ENCODE measurements around the gene DYRK1A. TPM values are rescaled to one million over a fixed set of nuclear protein-coding genes. Genes with fewer than 3 reads are reported as not detected.

The DYRK1A gene
- total and polyA plus RNA-seq, 2 of the 13 experiments (the other 11 are each of a cell fraction or from before 2014, with no cell fraction given): 24.6 to 34.2 TPM

DNA sequence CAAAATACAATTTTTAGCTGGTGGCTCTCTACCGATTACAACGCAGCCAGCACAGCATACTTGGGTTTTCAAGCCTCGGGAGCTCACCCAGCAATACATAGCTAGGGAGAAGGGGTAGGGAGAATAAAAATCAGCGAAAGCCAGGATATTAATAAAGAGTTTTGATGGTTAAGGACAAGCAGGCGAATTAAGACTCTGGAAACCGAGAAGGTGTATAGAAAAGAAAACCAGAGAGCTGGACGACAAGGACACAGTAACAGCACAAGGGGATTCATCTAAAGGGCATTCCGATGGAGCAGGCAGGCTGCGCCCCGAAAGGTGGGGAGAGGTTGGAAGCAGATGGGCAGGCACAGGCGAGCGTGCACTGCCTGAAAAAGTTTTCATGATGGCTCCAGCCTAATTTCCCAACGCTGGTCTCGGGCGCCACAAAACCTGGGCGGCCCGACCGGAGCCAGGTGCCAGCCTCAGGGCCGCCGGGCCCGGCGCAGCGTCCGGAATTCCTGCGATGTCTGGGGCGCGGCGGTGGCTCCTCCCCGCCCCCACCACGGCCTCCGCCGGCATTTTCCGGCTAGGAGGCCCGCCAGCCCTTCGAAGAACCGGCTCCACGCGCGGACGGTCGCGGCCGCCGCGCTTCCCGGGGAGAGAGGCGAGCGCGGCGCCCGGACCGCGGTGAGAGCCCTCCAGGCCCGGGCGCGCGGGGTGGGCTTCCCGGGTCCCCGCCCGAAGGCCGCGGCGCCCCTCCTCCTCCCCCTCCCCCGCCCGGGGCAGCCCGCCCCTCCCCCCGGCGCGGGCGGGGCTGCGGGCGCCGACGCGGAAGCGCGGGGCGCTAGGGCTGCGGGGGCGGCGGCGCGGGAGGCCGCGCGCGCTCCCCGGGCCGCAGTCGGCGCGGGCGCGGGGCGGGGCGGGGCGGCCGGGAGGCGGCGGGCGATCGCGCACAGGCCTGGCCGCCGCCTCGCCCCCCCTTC is 774 bp upstream of the DYRK1A start (continued):
- TF ChIP-seq E2F1 (CRISPR knock-in tag; IDR thresholded peaks at IDR 0.05): no peak
- TF ChIP-seq GATA4 (IDR thresholded peaks at IDR 0.05; ENCODE audit: borderline replicate concordance, low read depth): no peak
- 0 out of 2 replicates have a peak, but pooled peaks have one; percentile 32 for TF ChIP-seq KMT2B (CRISPR knock-in tag; IDR thresholded peaks at IDR 0.05)
- TF ChIP-seq ZNF607 (CRISPR knock-in tag; IDR thresholded peaks at IDR 0.05; ENCODE audit: borderline replicate concordance): no peak
- TF ChIP-seq HIVEP1 (CRISPR knock-in tag; IDR thresholded peaks at IDR 0.05): no peak
- TF ChIP-seq SIN3B (IDR thresholded peaks at IDR 0.05; ENCODE audit: low read length): no peak
- no peak for TF ChIP-seq ATM (IDR thresholded peaks at IDR 0.05; ENCODE audit: borderline replicate concordance)
- TF ChIP-seq NFKB2 (CRISPR knock-in tag; IDR thresholded peaks at IDR 0.05; ENCODE audit: borderline replicate concordance): peak; percentile 77; the same call in 1 of the 2 replicates
- peak; percentile 64 for TF ChIP-seq SAP130 (CRISPR knock-in tag; IDR thresholded peaks at IDR 0.05; ENCODE audit: low read depth)
- TF ChIP-seq RFX3 (CRISPR knock-in tag; IDR thresholded peaks at IDR 0.05): no peak
- TF ChIP-seq TBP (CRISPR knock-in tag; IDR thresholded peaks at IDR 0.05): no peak
- no peak for TF ChIP-seq CENPT (CRISPR knock-in tag; IDR thresholded peaks at IDR 0.05; ENCODE audit: low read depth)
- TF ChIP-seq KMT2A (CRISPR knock-in tag; IDR thresholded peaks at IDR 0.05): peak; percentile 52; the same call in 1 of the 2 replicates
- TF ChIP-seq ZNF782 (CRISPR knock-in tag; IDR thresholded peaks at IDR 0.05; ENCODE audit: borderline replicate concordance): no peak
- TF ChIP-seq, protein P1, sequence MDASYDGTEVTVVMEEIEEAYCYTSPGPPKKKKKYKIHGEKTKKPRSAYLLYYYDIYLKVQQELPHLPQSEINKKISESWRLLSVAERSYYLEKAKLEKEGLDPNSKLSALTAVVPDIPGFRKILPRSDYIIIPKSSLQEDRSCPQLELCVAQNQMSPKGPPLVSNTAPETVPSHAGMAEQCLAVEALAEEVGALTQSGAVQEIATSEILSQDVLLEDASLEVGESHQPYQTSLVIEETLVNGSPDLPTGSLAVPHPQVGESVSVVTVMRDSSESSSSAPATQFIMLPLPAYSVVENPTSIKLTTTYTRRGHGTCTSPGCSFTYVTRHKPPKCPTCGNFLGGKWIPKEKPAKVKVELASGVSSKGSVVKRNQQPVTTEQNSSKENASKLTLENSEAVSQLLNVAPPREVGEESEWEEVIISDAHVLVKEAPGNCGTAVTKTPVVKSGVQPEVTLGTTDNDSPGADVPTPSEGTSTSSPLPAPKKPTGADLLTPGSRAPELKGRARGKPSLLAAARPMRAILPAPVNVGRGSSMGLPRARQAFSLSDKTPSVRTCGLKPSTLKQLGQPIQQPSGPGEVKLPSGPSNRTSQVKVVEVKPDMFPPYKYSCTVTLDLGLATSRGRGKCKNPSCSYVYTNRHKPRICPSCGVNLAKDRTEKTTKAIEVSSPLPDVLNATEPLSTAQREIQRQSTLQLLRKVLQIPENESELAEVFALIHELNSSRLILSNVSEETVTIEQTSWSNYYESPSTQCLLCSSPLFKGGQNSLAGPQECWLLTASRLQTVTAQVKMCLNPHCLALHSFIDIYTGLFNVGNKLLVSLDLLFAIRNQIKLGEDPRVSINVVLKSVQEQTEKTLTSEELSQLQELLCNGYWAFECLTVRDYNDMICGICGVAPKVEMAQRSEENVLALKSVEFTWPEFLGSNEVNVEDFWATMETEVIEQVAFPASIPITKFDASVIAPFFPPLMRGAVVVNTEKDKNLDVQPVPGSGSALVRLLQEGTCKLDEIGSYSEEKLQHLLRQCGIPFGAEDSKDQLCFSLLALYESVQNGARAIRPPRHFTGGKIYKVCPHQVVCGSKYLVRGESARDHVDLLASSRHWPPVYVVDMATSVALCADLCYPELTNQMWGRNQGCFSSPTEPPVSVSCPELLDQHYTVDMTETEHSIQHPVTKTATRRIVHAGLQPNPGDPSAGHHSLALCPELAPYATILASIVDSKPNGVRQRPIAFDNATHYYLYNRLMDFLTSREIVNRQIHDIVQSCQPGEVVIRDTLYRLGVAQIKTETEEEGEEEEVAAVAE (CRISPR knock-in tag; IDR thresholded peaks at IDR 0.05; ENCODE audit: borderline replicate concordance): no peak
- TF ChIP-seq, protein P2, sequence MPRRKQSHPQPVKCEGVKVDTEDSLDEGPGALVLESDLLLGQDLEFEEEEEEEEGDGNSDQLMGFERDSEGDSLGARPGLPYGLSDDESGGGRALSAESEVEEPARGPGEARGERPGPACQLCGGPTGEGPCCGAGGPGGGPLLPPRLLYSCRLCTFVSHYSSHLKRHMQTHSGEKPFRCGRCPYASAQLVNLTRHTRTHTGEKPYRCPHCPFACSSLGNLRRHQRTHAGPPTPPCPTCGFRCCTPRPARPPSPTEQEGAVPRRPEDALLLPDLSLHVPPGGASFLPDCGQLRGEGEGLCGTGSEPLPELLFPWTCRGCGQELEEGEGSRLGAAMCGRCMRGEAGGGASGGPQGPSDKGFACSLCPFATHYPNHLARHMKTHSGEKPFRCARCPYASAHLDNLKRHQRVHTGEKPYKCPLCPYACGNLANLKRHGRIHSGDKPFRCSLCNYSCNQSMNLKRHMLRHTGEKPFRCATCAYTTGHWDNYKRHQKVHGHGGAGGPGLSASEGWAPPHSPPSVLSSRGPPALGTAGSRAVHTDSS (CRISPR knock-in tag; conservative IDR thresholded peaks at IDR 0.05): no peak
- TF ChIP-seq ZNF780A (CRISPR knock-in tag; IDR thresholded peaks at IDR 0.05): no peak
- TF ChIP-seq IKZF4 (CRISPR knock-in tag; IDR thresholded peaks at IDR 0.05; ENCODE audit: borderline replicate concordance, low read depth, not compliant biosample characterization): no peak
- TF ChIP-seq GATAD2A (CRISPR knock-in tag; IDR thresholded peaks at IDR 0.05): 0 out of 2 replicates have a peak, but pooled peaks have one; percentile 12
- TF ChIP-seq ZNF720 (CRISPR knock-in tag; IDR thresholded peaks at IDR 0.05): no peak
- TF ChIP-seq ATF7-NPFF (CRISPR knock-in tag; IDR thresholded peaks at IDR 0.05; ENCODE audit: low read depth): no peak
- no peak for TF ChIP-seq NCOA2 (CRISPR knock-in tag; IDR thresholded peaks at IDR 0.05)
- TF ChIP-seq ZSCAN12 (CRISPR knock-in tag; IDR thresholded peaks at IDR 0.05): 0 out of 2 replicates have a peak, but pooled peaks have one; percentile 49
- TF ChIP-seq ZNF619 (CRISPR knock-in tag; IDR thresholded peaks at IDR 0.05): no peak
